Fibroblast of lung (primary cell): ENCODE measurements around the gene CTXN2. TPM values are rescaled to one million over a fixed set of nuclear protein-coding genes. Genes with fewer than 3 reads are reported as not detected.

Experiments
- DNase-seq, 2 donors: peaks; one replicate each; pipeline versions ENCODE4 v3.0.0 to v3.0.0-alpha.2; 2010; ENCODE audit warnings: low read depth in 2 of 2
- H2AFZ ChIP-seq: 2 replicates; pipeline ENCODE4 v1.5.1; 2012; ENCODE audit warnings: low read length, control low read depth, inconsistent platforms
- H3K27ac ChIP-seq: 2 replicates; pipeline ENCODE4 v1.5.1; 2011; ENCODE audit warnings: low read length, control low read depth; ENCODE audit not compliant: insufficient read depth
- H3K27me3 ChIP-seq: 2 replicates; pipeline ENCODE4 v1.5.1; 2011; ENCODE audit warnings: mild to moderate bottlenecking, low read length; ENCODE audit not compliant: control insufficient read depth, insufficient read depth
- H3K36me3 ChIP-seq: 2 replicates; pipeline ENCODE4 v1.5.1; 2011; ENCODE audit warnings: low read length; ENCODE audit not compliant: control insufficient read depth, insufficient read depth
- H3K4me1 ChIP-seq: 2 replicates; pipeline ENCODE4 v1.5.1; 2011; ENCODE audit warnings: low read length; ENCODE audit not compliant: control insufficient read depth, insufficient read depth; ENCODE audit errors: extremely low read depth
- H3K4me2 ChIP-seq: 2 replicates; pipeline ENCODE4 v1.5.1; 2011; ENCODE audit warnings: low read length, control low read depth; ENCODE audit not compliant: insufficient read depth; ENCODE audit errors: extremely low read depth
- H3K4me3 ChIP-seq, 4 experiments: fragments of 200-600 bp in 1 of 4; sonication (generic) in 1 of 4; replicated peaks in 1 of 4; 2 replicates each; pipeline ENCODE4 v1.5.1; 2011 to 2016; ENCODE audit warnings: low read length in 4 of 4, low read depth in 3 of 4, mild to moderate bottlenecking in 3 of 4, control low read depth in 2 of 4, inconsistent platforms in 1 of 4, mixed read lengths in 1 of 4; ENCODE audit not compliant: insufficient read depth in 1 of 4; ENCODE audit errors: control extremely low read depth in 1 of 4
- H3K79me2 ChIP-seq: 2 replicates; pipeline ENCODE4 v1.5.1; 2012; ENCODE audit warnings: mild to moderate bottlenecking, low read length, inconsistent platforms; ENCODE audit not compliant: control insufficient read depth, insufficient read depth
- H3K9ac ChIP-seq: 2 replicates; pipeline ENCODE4 v1.5.1; 2011; ENCODE audit warnings: mild to moderate bottlenecking, low read length, control low read depth; ENCODE audit not compliant: insufficient read depth
- H3K9me3 ChIP-seq: 2 replicates; pipeline ENCODE4 v1.5.1; 2012; ENCODE audit warnings: low read depth, low read length; ENCODE audit not compliant: control insufficient read depth, insufficient read depth
- H4K20me1 ChIP-seq: 2 replicates; pipeline ENCODE4 v1.5.1; 2011; ENCODE audit warnings: low read length; ENCODE audit not compliant: control insufficient read depth, insufficient read depth; ENCODE audit errors: extremely low read depth
- CTCF ChIP-seq, 2 donors: IDR thresholded peaks in 1 of 2; conservative IDR thresholded peaks in 1 of 2; 1 replicate in 1 of 2; 2 replicates in 1 of 2; pipeline ENCODE4 v1.5.1; 2011 to 2012; ENCODE audit warnings: low read length in 2 of 2, control low read depth in 1 of 2, inconsistent platforms in 1 of 2, low read depth in 1 of 2, mild to moderate bottlenecking in 1 of 2
- EZH2 ChIP-seq: IDR thresholded peaks from 2 replicates; pipeline ENCODE4 v1.5.1; 2012; ENCODE audit warnings: low read length, control low read depth, mild to moderate bottlenecking; ENCODE audit errors: missing control alignments
- polyA plus RNA-seq, 2 donors: library from polyadenylated mRNA; depleted of rRNA in 1 of 2; stranded (reverse) in 1 of 2; unstranded in 1 of 2; fragments of >200 nt; gene quantifications; 2 replicates each; pipeline ENCODE4 v1.2.1, GENCODE V29; 2011 to 2012; ENCODE audit warnings: missing spikeins in 1 of 2
- total RNA-seq: library from RNA; depleted of rRNA; stranded (reverse); fragments of >200 nt; gene quantifications from 2 replicates; pipeline ENCODE4 v1.2.1, GENCODE V29; 2014

The CTXN2 gene
- total and polyA plus RNA-seq, 2 donors (not counting 1 experiment from before 2014, with no cell fraction given): not detected

DNA sequence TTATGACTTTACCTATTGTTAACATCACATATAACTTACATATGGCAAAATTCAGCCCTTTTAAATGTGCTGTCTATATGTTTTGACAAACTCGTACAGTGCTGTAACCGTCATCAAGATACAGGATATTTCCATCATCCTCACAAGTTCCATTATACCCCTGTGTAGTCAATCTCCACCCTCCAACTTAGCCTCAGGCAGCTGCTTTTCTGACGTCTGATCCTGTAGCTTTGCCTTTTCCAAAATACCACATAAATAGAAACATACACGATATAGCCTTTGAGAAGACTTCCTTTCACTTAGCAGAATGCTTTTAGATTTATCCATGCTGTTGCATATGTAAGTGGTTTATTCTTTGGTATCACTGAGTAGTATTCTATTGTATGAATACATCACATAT is 61.7 kb downstream of the CTXN2 start:
- H3K4me1 ChIP-seq: no peaks in the 10 kb centered on the region
- H2AFZ ChIP-seq: no peak overlapping the region
- no peaks in the 10 kb centered on the region for H3K27me3 ChIP-seq
- H3K4me3 ChIP-seq: no peak overlapping the region
- H3K4me2 ChIP-seq: no peak overlapping the region
- H3K79me2 ChIP-seq: no peaks in the 10 kb centered on the region
- no peak overlapping the region for H3K9ac ChIP-seq
- no peaks in the 10 kb centered on the region for H3K36me3 ChIP-seq
- TF ChIP-seq CTCF (conservative IDR thresholded peaks at IDR 0.05 in 1 of 2, IDR thresholded peaks at IDR 0.05 in 1 of 2; ENCODE audit: low read depth in 1 of 2, low read length in 2 of 2): no peak
- TF ChIP-seq EZH2: no peak
- no peak for DNase-seq
- H4K20me1 ChIP-seq: no peaks in the 10 kb centered on the region
- H3K9me3 ChIP-seq: no peaks in the 10 kb centered on the region
- no peak overlapping the region for H3K27ac ChIP-seq

Other genes with a start within 250 kb of the CTXN2 start
- gene SLC24A5, start 70.7 kb upstream of the CTXN2 start, total RNA-seq: not detected in 2 replicates
- not detected in 2 replicates for gene SLC24A5, start 70.7 kb upstream of the CTXN2 start, polyA plus RNA-seq
- gene MYEF2, start 13.4 kb upstream of the CTXN2 start, total RNA-seq: 6.2 and 13.5 TPM in 2 replicates
- gene MYEF2, start 13.4 kb upstream of the CTXN2 start, polyA plus RNA-seq: 5.3 and 10.2 TPM in 2 replicates
- not detected in 2 replicates for gene SLC12A1, start 14.6 kb downstream of the CTXN2 start, total RNA-seq
- gene SLC12A1, start 14.6 kb downstream of the CTXN2 start, polyA plus RNA-seq: not detected in 2 replicates
- 41.6 and 47.6 TPM in 2 replicates for gene DUT, start 139.8 kb downstream of the CTXN2 start, total RNA-seq
- 52.9 and 78.8 TPM in 2 replicates for gene DUT, start 139.8 kb downstream of the CTXN2 start, polyA plus RNA-seq